ENCODE measurements around the gene SCUBE1. TPM values are rescaled to one million over a fixed set of nuclear protein-coding genes. Genes with fewer than 3 reads are reported as not detected.

Gene SCUBE1
- polyA plus RNA-seq, 1 of the 3 experiments (the other 2 are of a cell fraction): 0.56 TPM

DNA sequence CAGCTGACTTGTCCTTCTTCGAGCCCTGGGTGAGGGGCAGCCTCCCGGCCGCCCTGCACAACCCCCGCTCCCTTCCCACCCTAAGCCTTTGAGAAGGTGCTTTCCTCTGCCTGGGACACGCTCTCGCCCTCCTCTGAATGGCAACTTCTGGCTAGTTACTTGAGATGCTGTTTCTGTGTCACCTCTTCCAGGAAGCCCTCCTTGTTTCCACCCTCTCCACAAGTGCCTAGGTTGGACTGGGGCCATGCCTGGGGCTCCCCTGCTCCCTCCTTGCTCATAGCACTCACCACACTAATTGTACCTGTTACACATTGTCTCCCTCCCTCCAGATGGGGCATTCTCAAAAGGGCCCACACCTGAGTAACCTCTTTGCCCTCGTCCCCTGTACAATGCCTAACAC is 72.2 kb downstream of the SCUBE1 start:
- WGBS (ENCODE audit: low lambda C conversion rate): 50% methylated on average over 1 of the region's 7 CpGs

GRCh38 chr22:43270314-43270908 is 72.8 kb downstream of the SCUBE1 start:
- ChIA-PET CTCF (interaction anchor here (0.8 to 11.1 kb wide), 10 partner anchors 11 to 118 kb away, joined by 3 to 207 read pairs (median 3); partner anchors contain the start of gene SCUBE1), POLR2A (interaction anchor here (1.1 kb wide), 1 partner anchor 12 kb away, joined by 3 read pairs; no protein-coding TSS in a partner anchor)

More for the DNA sequence above, 72.2 kb downstream of the SCUBE1 start:
- H3K36me3 ChIP-seq (replicated peaks in 1 of 2; ENCODE audit: control insufficient read depth in 1 of 2, insufficient read depth in 2 of 2, low read length in 1 of 2): no peaks in the 10 kb centered on the region
- POLR2A ChIA-PET: no interaction called here
- no peak overlapping the region for H3K4me3 ChIP-seq (ENCODE audit: low read depth in 2 of 2, low read length in 1 of 2)
- no peak overlapping the region for H2AFZ ChIP-seq (ENCODE audit: low read depth)
- TF ChIP-seq FOXM1 (IDR thresholded peaks at IDR 0.05; ENCODE audit: low read depth): no peak
- no peak for TF ChIP-seq TCF12 (IDR thresholded peaks at IDR 0.05)
- TF ChIP-seq GABPA (IDR thresholded peaks at IDR 0.05; ENCODE audit: low read depth): no peak
- TF ChIP-seq EZH2phosphoT487 (IDR thresholded peaks at IDR 0.05; ENCODE audit: borderline replicate concordance, low read depth): no peak
- no peak for TF ChIP-seq FOXJ3 (CRISPR knock-in tag; IDR thresholded peaks at IDR 0.05)
- no peak for TF ChIP-seq NRF1 (IDR thresholded peaks at IDR 0.05; ENCODE audit: low read depth, low read length)
- TF ChIP-seq RCOR1 (IDR thresholded peaks at IDR 0.05; ENCODE audit: low read length): no peak
- TF ChIP-seq JUND (IDR thresholded peaks at IDR 0.05): no peak
- TF ChIP-seq CTCF (IDR thresholded peaks at IDR 0.05): no peak
- TF ChIP-seq YY1 (IDR thresholded peaks at IDR 0.05; ENCODE audit: low read depth): no peak
- TF ChIP-seq MAX (IDR thresholded peaks at IDR 0.05; ENCODE audit: low read depth): no peak
- no peak for TF ChIP-seq FOSL2 (IDR thresholded peaks at IDR 0.05; ENCODE audit: borderline replicate concordance, low read depth)
- no peak for TF ChIP-seq TAF1 (IDR thresholded peaks at IDR 0.05; ENCODE audit: borderline replicate concordance, low read depth, low read length)
- TF ChIP-seq ELF1 (IDR thresholded peaks at IDR 0.05): no peak
- TF ChIP-seq NFIC (IDR thresholded peaks at IDR 0.05; ENCODE audit: borderline replicate concordance): no peak
- TF ChIP-seq RXRA (IDR thresholded peaks at IDR 0.05; ENCODE audit: borderline replicate concordance, low read depth): no peak
- CTCF ChIA-PET: interaction anchor here (0.9 to 11.1 kb wide), 6 partner anchors 25 to 107 kb away, joined by 3 to 207 read pairs (median 4); partner anchors contain the start of gene SCUBE1
- no peak overlapping the region for H3K4me2 ChIP-seq
- no peaks in the 10 kb centered on the region for H3K27me3 ChIP-seq (ENCODE audit: insufficient read depth)
- no peaks in the 10 kb centered on the region for H3F3A ChIP-seq (replicated peaks; ENCODE audit: insufficient read depth)
- H4K20me1 ChIP-seq (ENCODE audit: insufficient read depth): no peaks in the 10 kb centered on the region
- H3K27ac ChIP-seq (ENCODE audit: low read depth in 2 of 2, low read length in 1 of 2): peak overlapping the region in 1 of 2 experiments; percentile 6; a peak in 1 of 4 replicates
- peaks cover 0 to 49% of the 10 kb centered on the region in 2 experiments; a peak in 1 of 4 replicates for H3K4me1 ChIP-seq (ENCODE audit: control insufficient read depth in 1 of 2, insufficient read depth in 2 of 2, low read depth in 1 of 2, low read length in 1 of 2)
- H3K9ac ChIP-seq: no peak overlapping the region
- DNase-seq: no peak
- H3K9me2 ChIP-seq: no peaks in the 10 kb centered on the region
- no peaks in the 10 kb centered on the region for H3K79me2 ChIP-seq (ENCODE audit: insufficient read depth)
- H3K9me3 ChIP-seq: no peaks in the 10 kb centered on the region

More at GRCh38 chr22:43270314-43270908, 72.8 kb downstream of the SCUBE1 start:
- peaks cover 0 to 52% of the 10 kb centered on the region in 2 experiments; a peak in 1 of 4 replicates for H3K4me1 ChIP-seq (ENCODE audit: control insufficient read depth in 1 of 2, insufficient read depth in 2 of 2, low read depth in 1 of 2, low read length in 1 of 2)
- H3K27me3 ChIP-seq (ENCODE audit: insufficient read depth): no peaks in the 10 kb centered on the region
- no peak overlapping the region for H3K4me3 ChIP-seq (ENCODE audit: low read depth in 2 of 2, low read length in 1 of 2)
- no peaks in the 10 kb centered on the region for H3K9me2 ChIP-seq
- no peaks in the 10 kb centered on the region for H3K9me3 ChIP-seq
- H3K79me2 ChIP-seq (ENCODE audit: insufficient read depth): no peaks in the 10 kb centered on the region
- H3K27ac ChIP-seq (ENCODE audit: low read depth in 2 of 2, low read length in 1 of 2): peak overlapping the region in 1 of 2 experiments; percentile 43; a peak in 1 of 4 replicates
- no peak overlapping the region for H3K4me2 ChIP-seq
- DNase-seq: no peak
- TF ChIP-seq POLR2AphosphoS5 (IDR thresholded peaks at IDR 0.05; ENCODE audit: low read depth, low read length): no peak
- TF ChIP-seq RCOR1 (IDR thresholded peaks at IDR 0.05; ENCODE audit: low read length): no peak
- TF ChIP-seq TAF1 (IDR thresholded peaks at IDR 0.05; ENCODE audit: borderline replicate concordance, low read depth, low read length): no peak
- TF ChIP-seq FOXM1 (IDR thresholded peaks at IDR 0.05; ENCODE audit: low read depth): no peak
- TF ChIP-seq JUND (IDR thresholded peaks at IDR 0.05): no peak
- TF ChIP-seq MEF2A (IDR thresholded peaks at IDR 0.05; ENCODE audit: borderline replicate concordance, low read depth): no peak
- no peak for TF ChIP-seq ELF1 (IDR thresholded peaks at IDR 0.05)
- no peak for TF ChIP-seq USF2 (IDR thresholded peaks at IDR 0.05; ENCODE audit: borderline replicate concordance, low read depth, low read length)
- TF ChIP-seq RAD21 (IDR thresholded peaks at IDR 0.05; ENCODE audit: low read length): no peak
- no peak; the same call in 1 of the 2 replicates for TF ChIP-seq SMC3 (IDR thresholded peaks at IDR 0.05; ENCODE audit: low read depth, low read length)
- no peak for TF ChIP-seq TEAD4 (IDR thresholded peaks at IDR 0.05; ENCODE audit: borderline replicate concordance, insufficient read depth)
- TF ChIP-seq YY1 (IDR thresholded peaks at IDR 0.05; ENCODE audit: low read depth): no peak
- H3F3A ChIP-seq (replicated peaks; ENCODE audit: insufficient read depth): no peaks in the 10 kb centered on the region
- no peak overlapping the region for H3K9ac ChIP-seq
- no peaks in the 10 kb centered on the region for H3K36me3 ChIP-seq (replicated peaks in 1 of 2; ENCODE audit: control insufficient read depth in 1 of 2, insufficient read depth in 2 of 2, low read length in 1 of 2)
- 92% methylated on average over 4 of the region's 13 CpGs for WGBS (ENCODE audit: low lambda C conversion rate)
- H2AFZ ChIP-seq (ENCODE audit: low read depth): no peak overlapping the region
- H4K20me1 ChIP-seq (ENCODE audit: insufficient read depth): no peaks in the 10 kb centered on the region

All from SK-N-SH (cell line).